ENCODE measurements around the gene MDM1.

The MDM1 gene

GRCh38 chr12:68306564-68306963 lies 25.6 kb downstream of the MDM1 start:
- DNase-seq (ENCODE audit: low spot score) (no peak), ATAC-seq (ENCODE audit: low read depth) (no peak)
- H3K36me3 ChIP-seq (ENCODE audit: low read depth), result peaks cover 46% of the 10 kb centered on the region
- no peak overlapping the region for H3K27ac ChIP-seq (ENCODE audit: poor library complexity, severe bottlenecking)
- TF ChIP-seq CTCF (IDR thresholded peaks at IDR 0.05; ENCODE audit: poor library complexity, severe bottlenecking), result no peak
- H3K4me1 ChIP-seq (ENCODE audit: insufficient read depth, poor library complexity, severe bottlenecking), result peaks cover 9% of the 10 kb centered on the region
- no peaks in the 10 kb centered on the region for H3K27me3 ChIP-seq (ENCODE audit: insufficient read depth, poor library complexity, severe bottlenecking)
- H3K9me3 ChIP-seq (ENCODE audit: severe bottlenecking), result no peaks in the 10 kb centered on the region
- no peak overlapping the region for H3K4me3 ChIP-seq (ENCODE audit: severe bottlenecking)

GRCh38 chr12:68305278-68305677 lies 26.9 kb downstream of the MDM1 start:
- Histone ChIP-seq H3K27ac (ENCODE audit: poor library complexity, severe bottlenecking) (no peak overlapping the region), H3K4me1 (ENCODE audit: insufficient read depth, poor library complexity, severe bottlenecking) (peaks cover 4% of the 10 kb centered on the region), H3K4me3 (ENCODE audit: severe bottlenecking) (no peak overlapping the region), H3K27me3 (ENCODE audit: insufficient read depth, poor library complexity, severe bottlenecking) (no peaks in the 10 kb centered on the region), H3K36me3 (ENCODE audit: low read depth) (peaks cover 45% of the 10 kb centered on the region), H3K9me3 (ENCODE audit: severe bottlenecking) (peaks cover 3% of the 10 kb centered on the region)
- TF ChIP-seq CTCF (IDR thresholded peaks at IDR 0.05; ENCODE audit: poor library complexity, severe bottlenecking), result no peak
- no peak for DNase-seq (ENCODE audit: low spot score)
- ATAC-seq (ENCODE audit: low read depth), result no peak

GRCh38 chr12:68304626-68305025 lies 27.5 kb downstream of the MDM1 start:
- Histone ChIP-seq H3K4me3 (ENCODE audit: severe bottlenecking) (no peak overlapping the region), H3K36me3 (ENCODE audit: low read depth) (peaks cover 41% of the 10 kb centered on the region), H3K4me1 (ENCODE audit: insufficient read depth, poor library complexity, severe bottlenecking) (no peaks in the 10 kb centered on the region), H3K9me3 (ENCODE audit: severe bottlenecking) (peaks cover 5% of the 10 kb centered on the region), H3K27me3 (ENCODE audit: insufficient read depth, poor library complexity, severe bottlenecking) (no peaks in the 10 kb centered on the region), H3K27ac (ENCODE audit: poor library complexity, severe bottlenecking) (no peak overlapping the region)
- no peak for TF ChIP-seq CTCF (IDR thresholded peaks at IDR 0.05; ENCODE audit: poor library complexity, severe bottlenecking)
- ATAC-seq (ENCODE audit: low read depth), result no peak
- DNase-seq (ENCODE audit: low spot score), result no peak

GRCh38 chr12:68303850-68304249 lies 28.3 kb downstream of the MDM1 start:
- DNase-seq (ENCODE audit: low spot score), result no peak
- TF ChIP-seq CTCF (IDR thresholded peaks at IDR 0.05; ENCODE audit: poor library complexity, severe bottlenecking), result no peak
- ATAC-seq (ENCODE audit: low read depth), result no peak
- H3K27ac ChIP-seq (ENCODE audit: poor library complexity, severe bottlenecking), result no peak overlapping the region
- H3K36me3 ChIP-seq (ENCODE audit: low read depth), result peaks cover 37% of the 10 kb centered on the region
- H3K9me3 ChIP-seq (ENCODE audit: severe bottlenecking), result peaks cover 5% of the 10 kb centered on the region
- no peaks in the 10 kb centered on the region for H3K27me3 ChIP-seq (ENCODE audit: insufficient read depth, poor library complexity, severe bottlenecking)
- H3K4me3 ChIP-seq (ENCODE audit: severe bottlenecking), result no peak overlapping the region
- H3K4me1 ChIP-seq (ENCODE audit: insufficient read depth, poor library complexity, severe bottlenecking), result no peaks in the 10 kb centered on the region

- Histone ChIP-seq H3K4me1 (ENCODE audit: insufficient read depth, poor library complexity, severe bottlenecking) (no peaks in the 10 kb centered on the region), H3K27me3 (ENCODE audit: insufficient read depth, poor library complexity, severe bottlenecking) (no peaks in the 10 kb centered on the region), H3K27ac (ENCODE audit: poor library complexity, severe bottlenecking) (no peak overlapping the region), H3K9me3 (ENCODE audit: severe bottlenecking) (peaks cover 5% of the 10 kb centered on the region), H3K36me3 (ENCODE audit: low read depth) (peaks cover 37% of the 10 kb centered on the region), H3K4me3 (ENCODE audit: severe bottlenecking) (no peak overlapping the region)
- no peak for TF ChIP-seq CTCF (IDR thresholded peaks at IDR 0.05; ENCODE audit: poor library complexity, severe bottlenecking)
- DNase-seq (ENCODE audit: low spot score), result no peak
- no peak for ATAC-seq (ENCODE audit: low read depth)
These were observed 34.2 kb downstream of the MDM1 start for GRCh38 chr12:68297929-68298328.
